H1 (cell line): ENCODE measurements around the gene PLA2G4A.
"Not testable (repeated sequence)": the region's sequence is repeated elsewhere in the genome, so short reads cannot be mapped to it uniquely, and the experiment has no call there.

Source experiments
- CHD2 ChIP-seq: IDR thresholded peaks from 2 replicates; pipeline ENCODE4 v1.6.1; 2012; ENCODE audit warnings: low read length, improper control_type of control experiment
- EP300 ChIP-seq, 2 experiments: IDR thresholded peaks; 1 replicate in 1 of 2; 2 replicates in 1 of 2; pipeline ENCODE4 v1.6.1; 2011 to 2012; ENCODE audit warnings: low read depth in 2 of 2, low read length in 2 of 2, mild to moderate bottlenecking in 2 of 2, borderline replicate concordance in 1 of 2, inconsistent platforms in 1 of 2, moderate library complexity in 1 of 2
- EZH2 ChIP-seq: fragments of 200-600 bp; sonication (generic); IDR thresholded peaks from 2 replicates; pipeline ENCODE4 v1.7.1; 2012; ENCODE audit warnings: low read depth, mild to moderate bottlenecking, moderate library complexity, low read length, inconsistent platforms; ENCODE audit not compliant: severe bottlenecking
- NRF1 ChIP-seq: IDR thresholded peaks from 2 replicates; pipeline ENCODE4 v1.6.1; 2011; ENCODE audit warnings: mild to moderate bottlenecking, low read depth, low read length, improper control_type of control experiment
- POLR2A ChIP-seq, 2 experiments: IDR thresholded peaks; 1 replicate in 1 of 2; 2 replicates in 1 of 2; pipeline ENCODE4 v1.6.1; 2011; ENCODE audit warnings: low read depth in 2 of 2, low read length in 2 of 2, mild to moderate bottlenecking in 2 of 2; ENCODE audit errors: control extremely low read depth in 1 of 2
- POLR2AphosphoS5 ChIP-seq: IDR thresholded peaks from 2 replicates; pipeline ENCODE4 v1.6.1; 2011; ENCODE audit warnings: low read depth, low read length
- RAD21 ChIP-seq, 2 experiments: IDR thresholded peaks in 1 of 2; conservative IDR thresholded peaks in 1 of 2; 2 replicates each; pipeline ENCODE4 v1.6.1; 2011; ENCODE audit warnings: low read depth in 2 of 2, low read length in 2 of 2, improper control_type of control experiment in 1 of 2, inconsistent platforms in 1 of 2, mild to moderate bottlenecking in 1 of 2, moderate library complexity in 1 of 2
- SRF ChIP-seq: IDR thresholded peaks from 2 replicates; pipeline ENCODE4 v1.6.1; 2011; ENCODE audit warnings: mild to moderate bottlenecking, low read depth, low read length, moderate library complexity
- TAF1 ChIP-seq: IDR thresholded peaks from 2 replicates; pipeline ENCODE4 v1.6.1; 2011; ENCODE audit warnings: mild to moderate bottlenecking, low read depth, low read length
- ZNF274 ChIP-seq: IDR thresholded peaks from 2 replicates; pipeline ENCODE4 v1.7.0; 2012; ENCODE audit warnings: low read length, borderline replicate concordance; ENCODE audit errors: extremely low read depth
- TF ChIP-seq, protein P1 (sequence below), 3 experiments: IDR thresholded peaks; 1 replicate in 2 of 3; 2 replicates in 1 of 3; pipeline versions ENCODE4 v1.5.1 to v1.6.1; 2011; ENCODE audit warnings: low read length in 3 of 3, mild to moderate bottlenecking in 3 of 3, inconsistent platforms in 2 of 3, low read depth in 1 of 3, moderate library complexity in 1 of 3; ENCODE audit not compliant: insufficient read depth in 1 of 3; ENCODE audit errors: control extremely low read depth in 1 of 3

DNA sequence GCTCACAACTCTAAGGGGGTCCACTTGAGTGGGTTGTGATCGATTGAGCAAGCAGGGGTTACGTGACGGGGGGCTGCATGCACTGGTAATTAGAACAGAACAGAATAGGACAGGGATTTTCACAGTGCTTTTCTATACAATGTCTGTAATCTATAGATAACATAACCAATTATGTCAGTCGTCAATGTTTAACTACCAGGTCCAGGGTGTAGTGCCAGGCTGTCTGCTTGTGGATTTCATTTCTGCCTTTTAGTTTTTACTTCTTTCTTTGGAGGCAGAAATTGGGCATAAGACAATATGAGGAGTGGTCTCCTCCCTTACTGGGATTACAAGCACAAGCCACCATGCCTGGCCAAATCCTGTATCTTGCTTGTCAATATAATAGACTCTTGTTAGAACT lies 94.1 kb downstream of the PLA2G4A start:
- not testable (repeated sequence) for TF ChIP-seq RAD21 (IDR thresholded peaks at IDR 0.05 in 1 of 2, conservative IDR thresholded peaks at IDR 0.05 in 1 of 2; ENCODE audit: low read depth in 2 of 2, low read length in 2 of 2); EZH2; EP300 (IDR thresholded peaks at IDR 0.05; ENCODE audit: borderline replicate concordance in 1 of 2, low read depth in 2 of 2, low read length in 2 of 2); CHD2; SRF; TAF1; POLR2A (IDR thresholded peaks at IDR 0.05; ENCODE audit: control extremely low read depth in 1 of 2, low read depth in 2 of 2, low read length in 2 of 2); NRF1; ZNF274; POLR2AphosphoS5
- TF ChIP-seq, protein P1, sequence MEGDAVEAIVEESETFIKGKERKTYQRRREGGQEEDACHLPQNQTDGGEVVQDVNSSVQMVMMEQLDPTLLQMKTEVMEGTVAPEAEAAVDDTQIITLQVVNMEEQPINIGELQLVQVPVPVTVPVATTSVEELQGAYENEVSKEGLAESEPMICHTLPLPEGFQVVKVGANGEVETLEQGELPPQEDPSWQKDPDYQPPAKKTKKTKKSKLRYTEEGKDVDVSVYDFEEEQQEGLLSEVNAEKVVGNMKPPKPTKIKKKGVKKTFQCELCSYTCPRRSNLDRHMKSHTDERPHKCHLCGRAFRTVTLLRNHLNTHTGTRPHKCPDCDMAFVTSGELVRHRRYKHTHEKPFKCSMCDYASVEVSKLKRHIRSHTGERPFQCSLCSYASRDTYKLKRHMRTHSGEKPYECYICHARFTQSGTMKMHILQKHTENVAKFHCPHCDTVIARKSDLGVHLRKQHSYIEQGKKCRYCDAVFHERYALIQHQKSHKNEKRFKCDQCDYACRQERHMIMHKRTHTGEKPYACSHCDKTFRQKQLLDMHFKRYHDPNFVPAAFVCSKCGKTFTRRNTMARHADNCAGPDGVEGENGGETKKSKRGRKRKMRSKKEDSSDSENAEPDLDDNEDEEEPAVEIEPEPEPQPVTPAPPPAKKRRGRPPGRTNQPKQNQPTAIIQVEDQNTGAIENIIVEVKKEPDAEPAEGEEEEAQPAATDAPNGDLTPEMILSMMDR (IDR thresholded peaks at IDR 0.05; ENCODE audit: control extremely low read depth in 1 of 3, insufficient read depth in 1 of 3, low read depth in 1 of 3, low read length in 3 of 3) = not testable (repeated sequence)
